K562 (cell line): ENCODE measurements around the gene SUPT3H. TPM values are rescaled to one million over a fixed set of nuclear protein-coding genes. Genes with fewer than 3 reads are reported as not detected.

Source experiments
- ARID2 ChIP-seq: fragments of 450-650 bp; IDR thresholded peaks from 2 replicates; pipeline ENCODE4 v1.6.1; 2017; ENCODE audit warnings: antibody characterized with exemption, mild to moderate bottlenecking
- ATF3 ChIP-seq, 2 experiments: fragments of 450-650 bp in 1 of 2; sonication (generic) in 1 of 2; formaldehyde crosslinking in 1 of 2; IDR thresholded peaks in 1 of 2; conservative IDR thresholded peaks in 1 of 2; 2 replicates each; pipeline versions ENCODE4 v1.6.1 to v1.8.1; 2016 to 2023; ENCODE audit warnings: mild to moderate bottlenecking in 2 of 2, moderate library complexity in 2 of 2, inconsistent platforms in 1 of 2, missing genetic modification reagents in 1 of 2
- DMBX1 ChIP-seq: fragments of 250-450 bp; sonication (Bioruptor Pico); IDR thresholded peaks from 2 replicates; pipeline ENCODE4 v1.8.0; 2022; ENCODE audit warnings: inconsistent platforms, mild to moderate bottlenecking, moderate library complexity, borderline replicate concordance
- GTF2F1 ChIP-seq: IDR thresholded peaks from 2 replicates; pipeline ENCODE4 v1.6.1; 2011; ENCODE audit warnings: low read depth, low read length, improper control_type of control experiment
- HMGXB4 ChIP-seq: sonication (generic); formaldehyde crosslinking; IDR thresholded peaks from 2 replicates; pipeline ENCODE4 v1.8.1; 2023; ENCODE audit warnings: mild to moderate bottlenecking, missing genetic modification reagents
- JUNB ChIP-seq: fragments of 450-650 bp; formaldehyde crosslinking; conservative IDR thresholded peaks from 2 replicates; pipeline ENCODE4 v1.4.0; 2020; ENCODE audit warnings: mild to moderate bottlenecking
- MAFG ChIP-seq: fragments of 450-650 bp; conservative IDR thresholded peaks from 2 replicates; pipeline ENCODE4 v1.6.1; 2016; ENCODE audit warnings: missing genetic modification characterization, missing compliant biosample characterization
- MAZ ChIP-seq, 2 experiments: fragments of 450-650 bp in 1 of 2; sonication (generic) in 1 of 2; formaldehyde crosslinking; IDR thresholded peaks in 1 of 2; conservative IDR thresholded peaks in 1 of 2; 2 replicates each; pipeline versions ENCODE4 v1.4.0 to v1.5.0; 2020; ENCODE audit warnings: mild to moderate bottlenecking in 1 of 2, missing genetic modification reagents in 1 of 2
- MXI1 ChIP-seq: IDR thresholded peaks from 2 replicates; pipeline ENCODE4 v1.6.1; 2011; ENCODE audit warnings: low read depth, mild to moderate bottlenecking, improper control_type of control experiment, low read length
- MYBL2 ChIP-seq, 2 experiments: fragments of 450-650 bp in 1 of 2; sonication (generic) in 1 of 2; formaldehyde crosslinking in 1 of 2; IDR thresholded peaks; 2 replicates each; pipeline versions ENCODE4 v1.6.1 to v1.8.1; 2017 to 2022; ENCODE audit warnings: borderline replicate concordance in 1 of 2, inconsistent platforms in 1 of 2, low read depth in 1 of 2, mild to moderate bottlenecking in 1 of 2, missing genetic modification reagents in 1 of 2, moderate library complexity in 1 of 2
- NCOR1 ChIP-seq: fragments of 450-650 bp; IDR thresholded peaks from 2 replicates; pipeline ENCODE4 v1.6.1; 2016; ENCODE audit warnings: mild to moderate bottlenecking, moderate library complexity
- POLR2H ChIP-seq: IDR thresholded peaks from 2 replicates; pipeline ENCODE4 v1.6.1; 2016; ENCODE audit warnings: missing genetic modification characterization, low read depth, mild to moderate bottlenecking, control low read depth, missing compliant biosample characterization, moderate library complexity
- PRDM10 ChIP-seq: fragments of 450-650 bp; IDR thresholded peaks from 2 replicates; pipeline ENCODE4 v1.6.1; 2018; ENCODE audit not compliant: partially characterized antibody
- ZNF280A ChIP-seq: fragments of 450-650 bp; IDR thresholded peaks from 2 replicates; pipeline ENCODE4 v1.6.1; 2018; ENCODE audit warnings: mild to moderate bottlenecking, low read depth; ENCODE audit not compliant: partially characterized antibody
- ZNF311 ChIP-seq: fragments of 250-450 bp; sonication (Bioruptor Pico); IDR thresholded peaks from 2 replicates; pipeline ENCODE4 v1.4.0; 2020; ENCODE audit warnings: mild to moderate bottlenecking, moderate library complexity
- ZNF717 ChIP-seq: fragments of 250-450 bp; sonication (Bioruptor Pico); IDR thresholded peaks from 2 replicates; pipeline ENCODE4 v1.5.0; 2021
- ZNF76 ChIP-seq: fragments of 250-450 bp; sonication (Bioruptor Pico); IDR thresholded peaks from 2 replicates; pipeline ENCODE4 v1.4.0; 2020; ENCODE audit warnings: mild to moderate bottlenecking, moderate library complexity, borderline replicate concordance
- ZNF766 ChIP-seq: fragments of 200-800 bp; sonication (Bioruptor generic); conservative IDR thresholded peaks from 2 replicates; pipeline ENCODE4 v1.6.1; 2016; ENCODE audit warnings: missing genetic modification characterization, missing compliant biosample characterization
- polyA plus RNA-seq, 8 experiments: library from polyadenylated mRNA; depleted of rRNA in 4 of 8; stranded (reverse) in 5 of 8; unstranded in 3 of 8; fragments of >200 nt; fragmentation: Nextera tagmentation in 2 of 8; fragmentation: Illumina TruSeq in 1 of 8; extraction: Ambion mirVana in 2 of 8; extraction: Trizol in 1 of 8; gene quantifications; 2 replicates each; pipeline versions ENCODE4 v1.2.1 to v1.2.3, GENCODE V29; 2011 to 2014; ENCODE audit warnings: inconsistent platforms in 1 of 8, missing spikeins in 1 of 8
- total RNA-seq, 7 experiments: library from RNA; depleted of rRNA in 6 of 7; stranded (reverse); fragments of >200 nt in 6 of 7; fragmentation: Illumina TruSeq in 2 of 7; extraction: Trizol in 2 of 7; gene quantifications; 2 replicates each; pipeline versions ENCODE4 v1.2.1 to v1.2.3, GENCODE V29; 2011 to 2021; ENCODE audit warnings: low replicate concordance in 1 of 7

Gene SUPT3H
- total and polyA plus RNA-seq, 9 of the 15 experiments (the other 6 are each of a cell fraction or from before 2014, with no cell fraction given) = 7.2 to 16.3 (median 11.9) TPM

- TF ChIP-seq MYBL2 (IDR thresholded peaks at IDR 0.05; ENCODE audit: low read depth) = no peak
- TF ChIP-seq MYBL2 (CRISPR knock-in tag; IDR thresholded peaks at IDR 0.05; ENCODE audit: borderline replicate concordance) = no peak
- TF ChIP-seq ZNF280A = no peak
- peak in 1 of 2 experiments; percentile 37; a peak in 1 of 4 replicates for TF ChIP-seq MAZ (CRISPR knock-in tag; conservative IDR thresholded peaks at IDR 0.05 in 1 of 2, IDR thresholded peaks at IDR 0.05 in 1 of 2)
- no peak for TF ChIP-seq HMGXB4 (CRISPR knock-in tag)
- TF ChIP-seq ZNF311 = peak; percentile 98
- TF ChIP-seq NCOR1 = no peak
- no peak for TF ChIP-seq ATF3 (IDR thresholded peaks at IDR 0.05)
- TF ChIP-seq ATF3 (CRISPR knock-in tag; conservative IDR thresholded peaks at IDR 0.05) = no peak
- no peak for TF ChIP-seq PRDM10
- peak; percentile 95; the same call in 1 of the 2 replicates for TF ChIP-seq DMBX1
- TF ChIP-seq ARID2 = no peak
- no peak for TF ChIP-seq POLR2H (tag)
- no peak for TF ChIP-seq ZNF76
- no peak for TF ChIP-seq ZNF717
- TF ChIP-seq MAFG (tag) = no peak
- TF ChIP-seq JUNB (CRISPR knock-in tag) = no peak
- no peak for TF ChIP-seq MXI1
- TF ChIP-seq ZNF766 (CRISPR knock-in tag) = no peak; the same call in 1 of the 2 replicates
- TF ChIP-seq GTF2F1 = no peak
These were observed 222.3 kb downstream of the SUPT3H start (continued) for GRCh38 chr6:45155341-45155894.
